Gastrocnemius medialis (tissue), 4 donors: ENCODE results near the gene PABPN1L. TPM values are rescaled to one million over a fixed set of nuclear protein-coding genes. Genes with fewer than 3 reads are reported as not detected.

Source experiments
- ATAC-seq, 2 donors: fragments of 150-250 bp; one replicate each; pipeline ENCODE4 v1.9.1; 2016
- DNase-seq, 2 donors: peaks; one replicate each; pipeline ENCODE4 v3.0.0-alpha.2; 2019
- H3K27ac ChIP-seq, 4 donors: fragments of 200-600 bp; sonication (generic); 1 replicate in 1 of 4; 2 replicates in 3 of 4; pipeline ENCODE4 v1.5.1; 2016 to 2018; ENCODE audit warnings: mild to moderate bottlenecking in 2 of 4, moderate library complexity in 1 of 4
- H3K27me3 ChIP-seq, 3 donors: fragments of 200-600 bp; sonication (generic) in 2 of 3; 1 replicate in 1 of 3; 2 replicates in 2 of 3; pipeline versions ENCODE4 v1.5.1 to v1.6.0; 2016 to 2019; ENCODE audit warnings: mild to moderate bottlenecking in 1 of 3, moderate library complexity in 1 of 3
- H3K36me3 ChIP-seq, 2 donors: fragments of 200-600 bp; sonication (generic) in 1 of 2; one replicate each; pipeline ENCODE4 v1.5.1; 2017 to 2018
- H3K4me1 ChIP-seq, 2 donors: fragments of 200-600 bp; sonication (generic) in 1 of 2; one replicate each; pipeline ENCODE4 v1.5.1; 2016 to 2017; ENCODE audit warnings: mild to moderate bottlenecking in 2 of 2
- H3K4me3 ChIP-seq, 4 donors: fragments of 200-600 bp; sonication (generic) in 3 of 4; 1 replicate in 1 of 4; 2 replicates in 3 of 4; pipeline ENCODE4 v1.5.1; 2016 to 2019; ENCODE audit warnings: mild to moderate bottlenecking in 2 of 4
- H3K9me3 ChIP-seq, 3 donors: fragments of 200-600 bp; sonication (generic) in 2 of 3; 1 replicate in 1 of 3; 2 replicates in 2 of 3; pipeline ENCODE4 v1.5.1; 2016 to 2019
- CTCF ChIP-seq, 5 experiments: fragments of 450-650 bp in 3 of 5; fragments of 200-600 bp in 2 of 5; sonication (generic) in 2 of 5; IDR thresholded peaks in 4 of 5; conservative IDR thresholded peaks in 1 of 5; 1 replicate in 4 of 5; 2 replicates in 1 of 5; pipeline ENCODE4 v1.5.1; 2016 to 2019; ENCODE audit warnings: antibody characterized with exemption in 5 of 5, mild to moderate bottlenecking in 3 of 5, moderate library complexity in 3 of 5
- POLR2A ChIP-seq, 2 donors: fragments of 450-650 bp; IDR thresholded peaks; one replicate each; pipeline ENCODE4 v1.6.1; 2017; ENCODE audit warnings: antibody characterized with exemption in 2 of 2, mild to moderate bottlenecking in 2 of 2, moderate library complexity in 2 of 2
- in situ Hi-C, 4 donors: fragments of 200-750 bp; cut with MboI; loops; one replicate each; pipeline versions ENCODE4 v1.15.0 to v1.8.0; 2017; ENCODE audit warnings: low sequenced_read_pairs in 4 of 4
- intact Hi-C: fragments of 100-400 bp; cut with DNase I; formaldehyde crosslinking; loops from one replicate; pipeline ENCODE4 v1.15.1; 2023; ENCODE audit warnings: low total_unique reads
- total RNA-seq, 4 donors: library from RNA; depleted of rRNA; stranded (reverse); fragments of >200 nt; gene quantifications; one replicate each; pipeline versions ENCODE4 v1.1.0 to v1.2.3, GENCODE V29; 2016

Gene PABPN1L
- total RNA-seq, 4 donors from 2014 or later, result not detected

GRCh38 chr16:88839745-88840599 is 26.5 kb downstream of the PABPN1L start:
- Histone ChIP-seq H3K4me3 (no peak overlapping the region), H3K27ac (no peak overlapping the region), H3K27me3 (no peaks in the 10 kb centered on the region), H3K36me3 (peaks cover 0 to 17% of the 10 kb centered on the region in 2 donors), H3K9me3 (no peaks in the 10 kb centered on the region), H3K4me1 (no peaks in the 10 kb centered on the region)
- intact Hi-C loops, result no loop called here
- no peak for TF ChIP-seq POLR2A (IDR thresholded peaks at IDR 0.05)
- no peak for TF ChIP-seq CTCF (IDR thresholded peaks at IDR 0.05 in 4 of 5, conservative IDR thresholded peaks at IDR 0.05 in 1 of 5)
- ATAC-seq (no peak), DNase-seq (no peak)
- in situ Hi-C loops, result no loop called here

DNA sequence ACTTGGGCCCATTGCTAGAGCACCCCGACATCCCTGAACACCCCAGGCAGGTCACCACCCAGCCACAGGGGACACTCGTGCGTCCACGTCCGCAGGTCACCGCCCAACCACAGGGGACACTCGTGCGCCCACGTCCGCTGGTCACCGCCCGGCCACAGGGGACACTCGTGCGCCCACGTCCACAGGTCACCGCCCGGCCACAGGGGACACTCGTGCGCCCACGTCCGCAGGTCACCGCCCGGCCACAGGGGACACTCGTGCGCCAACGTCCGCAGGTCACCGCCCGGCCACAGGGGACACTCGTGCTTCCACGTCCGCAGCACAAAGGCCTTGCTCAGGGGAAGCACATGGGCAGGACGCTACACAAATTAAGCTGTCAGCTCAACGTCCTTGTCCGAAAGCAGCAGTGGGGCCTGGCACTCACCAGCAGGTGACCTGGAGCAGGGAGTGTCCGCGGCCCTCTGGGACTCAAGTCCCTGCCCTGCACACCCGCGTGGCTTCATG is 27.4 kb downstream of the PABPN1L start:
- no peak for DNase-seq
- TF ChIP-seq POLR2A (IDR thresholded peaks at IDR 0.05), result no peak
- no peak for TF ChIP-seq CTCF (IDR thresholded peaks at IDR 0.05 in 4 of 5, conservative IDR thresholded peaks at IDR 0.05 in 1 of 5)
- in situ Hi-C loops (no loop called here), intact Hi-C loops (no loop called here)
- H3K4me3 ChIP-seq, result no peak overlapping the region
- peaks cover 0 to 19% of the 10 kb centered on the region in 2 donors for H3K36me3 ChIP-seq
- H3K27ac ChIP-seq, result no peak overlapping the region
- no peaks in the 10 kb centered on the region for H3K4me1 ChIP-seq
- no peak for ATAC-seq
- no peaks in the 10 kb centered on the region for H3K9me3 ChIP-seq
- H3K27me3 ChIP-seq, result no peaks in the 10 kb centered on the region

GRCh38 chr16:88838566-88838965 is 27.9 kb downstream of the PABPN1L start:
- H3K4me3 ChIP-seq, result no peak overlapping the region
- ATAC-seq (no peak), DNase-seq (no peak)
- TF ChIP-seq POLR2A (IDR thresholded peaks at IDR 0.05) (no peak), CTCF (IDR thresholded peaks at IDR 0.05 in 4 of 5, conservative IDR thresholded peaks at IDR 0.05 in 1 of 5) (no peak)
- no peaks in the 10 kb centered on the region for H3K4me1 ChIP-seq
- no peaks in the 10 kb centered on the region for H3K27me3 ChIP-seq
- no peaks in the 10 kb centered on the region for H3K9me3 ChIP-seq
- no peak overlapping the region for H3K27ac ChIP-seq
- intact Hi-C loops (no loop called here), in situ Hi-C loops (no loop called here)
- H3K36me3 ChIP-seq, result peaks cover 0 to 19% of the 10 kb centered on the region in 2 donors

- H3K4me3 ChIP-seq, result no peak overlapping the region
- in situ Hi-C loops (no loop called here), intact Hi-C loops (no loop called here)
- no peak for TF ChIP-seq CTCF (IDR thresholded peaks at IDR 0.05 in 4 of 5, conservative IDR thresholded peaks at IDR 0.05 in 1 of 5)
- no peak for TF ChIP-seq POLR2A (IDR thresholded peaks at IDR 0.05)
- no peaks in the 10 kb centered on the region for H3K27me3 ChIP-seq
- ATAC-seq (no peak), DNase-seq (no peak)
- no peaks in the 10 kb centered on the region for H3K9me3 ChIP-seq
- H3K36me3 ChIP-seq, result peaks cover 0 to 19% of the 10 kb centered on the region in 2 donors
- no peaks in the 10 kb centered on the region for H3K4me1 ChIP-seq
- no peak overlapping the region for H3K27ac ChIP-seq
These were observed 28.7 kb downstream of the PABPN1L start for GRCh38 chr16:88837806-88838205.
